SK-N-DZ (cell line): ENCODE data around the gene PTPA.

Experiments
- DNase-seq: peaks from one replicate; pipeline ENCODE4 v3.0.0-alpha.2; 2015; ENCODE audit warnings: low spot score

The PTPA gene

DNA sequence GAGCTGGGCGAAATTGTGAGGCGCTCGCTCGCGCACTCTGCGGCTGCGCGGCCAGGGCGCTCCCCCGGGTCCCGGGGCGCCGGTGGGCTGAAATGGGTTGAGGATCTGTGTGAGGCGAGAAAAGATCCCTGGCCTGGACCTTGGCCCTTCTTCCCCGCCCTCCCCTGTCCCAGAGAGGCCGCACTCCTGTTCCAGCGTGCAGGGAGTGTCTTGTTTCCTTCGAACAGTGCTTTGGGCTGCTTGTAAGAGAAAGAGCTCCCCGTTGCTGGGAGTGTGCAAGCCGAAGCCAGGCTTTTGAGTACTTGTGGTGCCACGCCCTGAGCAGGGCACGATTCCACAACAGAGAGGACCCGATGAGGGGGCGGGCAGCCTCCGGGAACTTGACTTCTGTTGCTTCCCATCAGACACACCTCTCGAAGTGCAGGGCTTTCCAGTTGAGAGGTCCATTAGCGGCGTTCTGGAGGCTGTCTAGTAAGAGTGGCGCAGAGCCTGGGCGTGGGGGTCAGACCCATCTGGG lies 29.8 kb upstream of the PTPA start:
- no peak for DNase-seq

DNA sequence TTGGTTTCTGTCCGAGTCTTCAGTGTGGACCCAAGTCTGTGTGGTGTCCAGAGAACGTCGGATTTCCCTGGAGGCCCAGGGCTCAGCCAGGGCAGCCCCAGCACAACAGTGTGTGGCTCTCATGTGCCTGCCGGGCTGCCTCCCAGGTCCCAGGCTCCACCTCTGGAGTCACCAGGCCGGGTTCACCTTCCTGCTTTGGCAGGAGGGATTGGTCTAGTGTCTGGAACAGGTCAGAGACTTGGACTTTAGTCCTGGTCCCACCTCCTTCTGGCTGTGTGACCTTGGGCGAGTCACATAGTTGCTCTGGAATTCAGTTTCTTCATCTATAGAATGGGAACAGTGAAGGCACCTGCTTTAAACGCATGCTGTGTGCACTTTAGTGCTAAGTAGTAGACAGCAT lies 27.1 kb upstream of the PTPA start:
- DNase-seq: no peak

DNA sequence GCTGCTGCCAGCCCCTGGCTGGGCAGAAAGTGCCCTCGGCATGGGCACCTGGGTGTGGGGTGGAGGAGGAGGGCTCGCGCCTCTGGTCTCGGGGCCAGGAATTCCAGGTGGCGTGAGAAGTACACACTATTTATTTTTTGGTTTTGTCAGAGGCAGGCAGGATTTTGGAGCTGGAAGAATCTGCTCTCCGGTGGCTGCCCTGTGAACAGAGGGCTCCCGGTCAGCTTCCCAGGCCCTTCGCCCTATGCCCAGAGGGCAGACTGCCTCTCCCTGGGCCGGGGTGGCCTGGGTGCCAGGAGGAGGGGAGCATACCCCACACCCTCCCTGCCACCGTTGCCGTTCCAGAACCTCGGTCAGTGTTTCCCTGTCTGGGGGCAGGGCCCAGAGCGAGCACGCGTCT lies 22.0 kb upstream of the PTPA start:
- no peak for DNase-seq

DNA sequence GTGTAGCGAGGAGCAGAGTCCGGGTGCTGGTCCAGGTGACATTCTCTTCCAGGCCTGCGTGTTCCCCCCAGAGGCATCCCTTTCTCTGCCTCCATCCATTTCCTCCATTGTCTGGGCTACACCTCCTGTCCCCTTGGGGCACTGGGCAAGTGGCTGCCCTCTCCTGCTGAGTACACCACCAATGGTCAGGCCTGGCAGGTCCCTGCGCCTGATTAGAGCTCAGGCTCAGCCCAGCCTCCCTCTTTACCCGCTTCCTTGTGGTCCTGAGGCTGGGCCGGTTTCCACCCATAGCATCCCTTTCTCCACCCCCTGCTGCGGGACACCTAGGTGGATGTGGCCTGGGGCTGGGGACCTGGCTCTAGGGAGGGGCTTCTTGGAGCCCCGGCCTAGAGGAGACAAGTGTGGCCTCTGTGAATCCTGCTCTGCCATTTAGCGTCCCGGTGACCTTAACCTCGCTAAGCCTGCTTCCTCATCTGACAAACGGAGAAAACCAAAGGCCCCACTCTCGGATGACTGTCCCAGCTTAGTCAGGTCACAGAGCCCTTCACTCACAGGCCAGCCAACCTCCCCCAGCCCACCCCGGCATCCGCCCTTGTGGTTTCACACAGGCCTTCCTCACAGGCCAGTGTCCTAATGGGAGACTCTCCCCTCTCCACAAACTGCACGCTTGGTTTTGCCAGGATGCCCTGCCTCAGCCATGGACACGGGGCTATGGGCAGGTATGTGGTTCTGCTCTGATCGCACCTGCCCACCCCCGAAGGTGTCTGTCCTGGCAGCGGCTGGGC lies 17.4 kb upstream of the PTPA start:
- no peak for DNase-seq

DNA sequence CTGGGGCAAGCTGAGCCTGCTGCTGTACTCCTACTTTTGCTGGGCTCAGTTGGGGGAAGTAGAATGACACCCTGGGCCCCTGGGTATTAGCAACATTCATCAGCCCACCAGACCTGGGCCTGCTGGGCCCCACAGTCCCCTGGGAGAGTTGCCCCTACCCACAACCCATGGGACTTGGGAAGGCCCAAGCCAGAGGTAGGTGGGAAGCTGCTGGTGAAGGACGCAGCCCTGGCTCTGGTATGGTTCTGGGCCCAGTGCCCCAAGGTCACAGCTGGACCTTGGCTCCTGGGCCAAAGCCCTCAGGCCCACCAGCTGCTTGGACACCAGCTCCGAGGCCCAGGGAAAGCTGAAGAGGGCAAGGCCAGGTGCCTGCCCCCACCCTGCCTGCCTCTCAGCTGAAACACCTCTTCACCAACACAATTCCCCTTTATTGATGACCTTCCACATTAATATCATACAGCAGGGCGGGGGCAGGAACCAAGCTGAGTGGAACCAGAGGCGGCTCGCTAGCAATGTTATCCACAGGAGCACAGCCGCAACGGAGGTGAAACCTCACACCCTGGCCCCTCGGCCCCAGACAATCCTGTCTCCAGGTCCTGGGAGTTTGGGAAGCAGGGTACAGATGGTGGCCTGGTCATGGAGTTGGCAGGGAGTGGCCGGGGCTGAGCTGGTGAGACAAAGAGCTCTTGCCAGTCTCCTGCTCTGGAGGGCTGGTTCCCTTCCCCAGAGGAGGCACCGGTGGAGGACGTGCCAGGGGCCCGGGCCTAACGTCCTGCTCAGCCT lies 16.6 kb upstream of the PTPA start:
- DNase-seq: no peak

DNA sequence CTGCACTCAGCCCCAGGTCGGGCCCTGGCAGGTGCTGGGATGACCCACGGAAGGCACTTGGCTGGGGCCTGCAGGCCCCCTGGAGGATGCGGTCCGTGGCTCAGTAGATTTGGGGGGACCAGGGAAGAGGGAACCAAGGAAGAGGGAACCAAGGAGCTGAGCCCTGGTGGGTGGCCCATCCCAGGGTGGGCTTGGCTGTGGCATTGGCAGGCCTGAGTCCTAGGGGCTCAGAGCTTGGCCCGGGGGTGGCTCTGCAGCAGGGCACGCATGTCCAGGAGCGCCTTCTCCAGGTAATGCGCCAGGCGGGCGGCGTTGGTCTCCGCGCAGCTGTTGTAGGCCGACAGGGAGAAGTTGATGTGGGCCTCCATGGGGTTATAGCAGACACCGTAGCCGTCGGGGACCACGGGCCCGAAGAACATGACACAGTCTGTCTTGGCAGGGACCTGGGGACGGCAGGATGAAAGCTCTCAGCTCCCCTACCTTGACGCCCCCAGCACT lies 16.0 kb upstream of the PTPA start:
- DNase-seq: no peak

DNA sequence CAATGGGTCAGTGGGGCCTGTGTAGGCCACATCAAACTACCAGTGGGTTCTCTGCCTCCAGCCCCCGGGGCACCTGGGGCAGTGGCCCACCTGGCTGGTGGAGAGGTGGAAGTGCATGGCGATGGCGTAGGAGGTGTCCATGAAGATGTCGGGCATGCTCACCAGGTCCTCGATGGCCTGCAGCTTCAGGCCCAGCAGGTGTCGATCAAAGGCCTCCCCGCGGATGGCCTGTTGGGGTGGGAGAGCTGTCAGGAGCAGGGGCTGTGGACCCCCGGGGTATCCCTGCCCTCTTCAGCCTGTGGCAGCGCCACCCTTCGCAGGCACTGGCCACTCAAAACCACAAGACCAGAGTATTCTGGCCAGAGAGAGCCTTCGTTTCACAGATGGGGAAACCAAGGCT lies 15.3 kb upstream of the PTPA start:
- no peak for DNase-seq

DNA sequence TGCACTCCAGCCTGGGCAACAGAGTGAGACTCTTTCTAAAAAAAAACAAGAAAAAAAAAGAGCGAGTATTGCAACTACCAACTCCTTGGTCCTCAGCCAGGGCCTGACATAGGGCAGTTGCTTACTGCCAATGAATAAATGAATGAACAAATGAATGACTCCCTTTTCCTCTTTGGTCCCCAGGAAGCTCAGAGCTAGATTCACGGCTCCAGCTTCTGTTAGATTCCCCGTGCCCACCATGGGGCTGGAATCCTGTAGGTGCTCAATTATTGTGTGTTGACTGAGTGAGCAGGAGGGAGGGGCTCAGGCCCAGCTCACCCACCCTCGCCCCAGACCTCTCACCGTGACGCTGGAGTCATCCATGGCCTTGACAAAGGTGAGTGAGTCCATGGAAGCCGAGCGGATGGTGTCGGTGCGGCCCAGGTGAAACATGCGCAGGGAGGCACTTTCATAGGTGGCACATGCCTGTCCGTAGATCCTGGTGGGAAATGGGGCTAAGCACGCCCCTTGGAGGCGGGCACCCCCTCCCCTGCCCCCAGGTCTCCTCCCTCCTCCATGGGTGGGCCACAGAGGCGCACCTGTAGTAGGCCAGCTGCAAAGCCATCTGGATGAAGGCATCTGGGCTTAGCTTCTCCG lies 13.4 kb upstream of the PTPA start:
- DNase-seq: no peak

DNA sequence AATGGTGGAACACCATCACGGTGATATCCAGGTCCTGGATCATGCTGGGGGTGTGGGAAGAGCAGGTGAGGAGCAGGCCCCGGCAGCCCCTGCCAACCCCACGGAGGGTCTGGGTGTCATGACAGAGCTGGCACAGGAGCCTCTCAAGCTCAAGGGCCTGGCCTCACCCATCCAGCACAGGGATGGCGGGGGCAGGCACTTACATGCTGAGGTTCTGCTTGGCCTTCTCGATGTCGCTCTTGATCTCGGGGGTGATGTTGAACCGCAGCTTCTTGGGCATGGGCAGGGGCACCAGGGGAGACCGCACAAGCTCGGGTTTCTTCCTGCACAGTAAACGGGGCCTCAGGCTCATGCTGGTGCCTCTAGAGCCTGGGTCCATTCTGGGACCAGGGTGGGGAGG lies 12.9 kb upstream of the PTPA start:
- DNase-seq: no peak

DNA sequence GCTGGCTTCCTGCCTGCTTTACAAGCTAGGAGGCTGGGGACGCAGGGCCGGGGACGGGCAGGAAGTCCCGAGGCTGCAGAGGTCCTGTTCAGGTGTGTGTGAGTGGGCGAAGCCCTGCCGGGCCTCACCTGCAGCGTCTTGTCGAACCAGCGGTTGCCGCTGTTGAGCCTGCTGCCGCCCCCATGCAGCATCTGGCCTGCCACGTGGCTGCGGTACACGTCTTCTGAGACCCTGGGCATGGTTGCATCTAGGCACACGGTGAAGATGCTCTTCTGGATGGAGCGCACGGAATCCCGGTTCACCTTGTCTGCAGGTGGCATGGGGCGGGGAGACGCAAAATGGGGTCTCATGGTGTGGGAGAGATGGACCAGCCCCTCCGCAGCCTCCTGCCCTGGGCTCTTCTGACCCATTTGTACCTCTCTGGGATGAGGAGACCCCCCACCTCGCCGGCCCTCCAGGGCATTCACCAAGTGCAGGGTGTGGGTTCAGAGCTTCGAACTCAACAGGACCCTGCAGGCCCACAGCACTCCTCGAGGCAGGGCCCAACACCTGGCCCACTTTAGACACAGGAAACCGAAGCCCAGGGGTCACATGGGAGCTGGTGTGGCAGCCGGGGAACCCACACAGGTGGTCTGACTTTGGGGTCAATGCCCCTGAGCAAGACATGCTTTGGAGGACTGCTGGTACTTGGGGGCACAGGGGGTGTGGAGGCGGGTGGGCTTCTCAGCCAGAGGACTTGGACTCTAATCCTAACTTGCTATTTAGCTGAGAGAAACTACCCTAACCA lies 10.6 kb upstream of the PTPA start:
- no peak for DNase-seq

DNA sequence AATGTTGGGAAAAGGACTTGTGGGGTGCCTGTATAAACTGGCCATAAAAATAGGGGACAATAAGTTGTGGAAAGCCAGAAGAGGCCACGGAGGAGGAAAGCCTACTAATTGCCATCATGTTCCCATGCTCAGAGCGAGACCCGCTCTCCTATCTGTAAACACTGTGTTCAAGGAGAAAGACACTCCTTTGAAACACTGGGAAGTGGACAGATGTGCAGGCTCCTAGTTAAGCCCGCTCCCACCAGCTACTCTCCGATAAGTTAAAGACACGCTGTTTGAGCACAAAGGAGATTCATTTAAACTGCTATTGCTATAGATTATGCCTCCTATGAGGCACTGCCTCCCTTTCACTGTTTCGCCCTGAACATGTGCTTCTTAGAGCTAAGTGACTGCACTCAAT lies 9.9 kb upstream of the PTPA start:
- no peak for DNase-seq

DNA sequence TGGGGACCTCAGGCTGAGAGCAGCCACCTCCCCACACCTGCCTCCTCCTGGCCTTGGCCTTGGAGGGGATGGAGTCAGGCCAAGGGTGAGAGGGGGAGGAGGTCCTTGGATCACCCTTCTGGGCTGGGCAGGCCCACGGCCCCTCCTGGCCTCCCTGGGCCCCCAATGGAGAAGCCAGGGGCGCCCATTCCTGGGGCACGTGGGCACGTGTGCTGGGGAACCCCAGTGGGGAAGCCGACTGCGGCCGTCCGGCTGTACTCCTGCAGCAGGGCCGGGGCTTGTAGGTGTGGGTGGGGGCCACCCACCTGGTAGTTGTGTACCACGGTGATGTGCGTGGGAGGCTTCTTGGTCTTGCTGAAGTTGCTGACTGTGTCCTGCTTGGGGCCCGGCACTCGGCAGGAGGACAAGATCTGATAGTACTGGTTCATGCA lies 9.1 kb upstream of the PTPA start:
- DNase-seq: no peak

DNA sequence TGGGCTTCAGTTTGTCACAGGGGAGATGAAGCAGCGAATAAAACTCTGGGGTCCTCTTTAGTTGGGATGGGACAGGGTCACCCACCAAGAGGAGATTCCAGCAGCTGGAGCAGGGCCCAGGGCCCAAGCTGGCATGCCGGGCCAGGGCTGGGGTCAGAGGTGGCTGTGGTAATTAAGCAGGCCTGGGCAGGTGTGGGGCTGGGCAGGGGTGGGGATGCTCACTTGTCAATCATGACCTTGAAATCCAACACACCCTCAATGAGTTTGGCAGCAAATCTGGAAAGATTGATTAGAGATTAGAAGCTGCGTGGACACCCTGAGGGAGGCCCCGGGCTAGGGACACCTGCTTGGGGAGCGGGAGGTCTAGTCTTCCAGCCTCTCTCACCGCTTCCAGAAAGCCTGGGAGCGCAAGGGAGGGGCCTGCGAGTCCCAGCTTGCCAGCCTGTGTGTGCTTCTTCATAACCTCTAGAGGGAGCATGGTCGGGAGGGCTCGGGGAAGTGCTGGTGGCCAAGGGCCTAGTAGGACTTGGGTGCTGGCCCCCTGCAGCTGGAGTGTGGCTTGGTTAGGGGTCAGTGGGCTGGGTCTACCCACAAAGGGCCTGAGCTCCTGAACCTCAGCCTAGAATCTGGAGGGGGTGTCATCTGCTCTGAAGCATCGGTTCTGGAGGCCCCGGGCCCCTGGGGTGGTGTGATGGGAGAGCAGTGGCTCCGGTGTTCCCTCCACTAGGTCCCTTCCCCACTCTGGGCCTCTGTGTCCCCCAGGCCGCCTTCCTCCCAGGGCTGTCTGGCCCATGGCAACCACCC lies 8.2 kb upstream of the PTPA start:
- peak; percentile 85 for DNase-seq

DNA sequence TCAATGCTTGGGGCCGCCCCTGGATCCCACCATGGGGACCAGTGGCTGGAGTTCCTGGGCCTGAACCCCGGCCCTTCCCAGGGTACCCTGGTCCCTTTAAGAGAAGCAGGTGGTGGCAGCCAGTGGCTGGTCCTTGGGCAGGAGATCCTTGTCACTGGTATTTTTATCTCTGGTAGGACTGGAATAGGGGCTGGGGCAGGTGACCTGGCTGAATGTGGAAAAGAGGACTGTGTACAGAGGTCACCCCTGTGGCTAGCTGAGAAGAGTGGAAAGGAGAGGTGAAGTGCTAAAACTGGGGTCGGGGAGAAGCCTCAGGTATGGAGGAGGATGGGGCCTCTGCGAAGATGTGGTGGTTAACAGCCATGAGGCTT lies 7.6 kb upstream of the PTPA start:
- no peak for DNase-seq

DNA sequence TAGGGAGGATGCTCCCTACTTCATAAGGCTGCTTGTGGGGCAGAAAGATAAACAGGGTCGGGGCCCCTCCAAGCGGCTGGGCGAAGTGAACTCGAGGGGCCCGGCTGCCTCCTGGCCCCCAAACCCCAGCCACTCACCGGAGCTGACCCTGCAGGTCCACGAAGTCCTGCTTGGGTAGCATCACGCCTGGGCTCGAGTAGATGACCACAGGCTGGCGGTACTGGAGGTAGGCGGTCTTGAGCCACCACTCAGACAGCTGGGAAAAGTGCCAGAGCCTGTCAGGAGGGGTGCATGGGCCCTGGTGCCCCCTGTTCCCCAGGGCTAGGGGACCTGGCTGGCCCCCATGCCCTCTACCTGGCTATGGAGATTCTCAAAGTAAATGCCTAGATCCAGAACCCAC lies 7.2 kb upstream of the PTPA start:
- DNase-seq: no peak

DNA sequence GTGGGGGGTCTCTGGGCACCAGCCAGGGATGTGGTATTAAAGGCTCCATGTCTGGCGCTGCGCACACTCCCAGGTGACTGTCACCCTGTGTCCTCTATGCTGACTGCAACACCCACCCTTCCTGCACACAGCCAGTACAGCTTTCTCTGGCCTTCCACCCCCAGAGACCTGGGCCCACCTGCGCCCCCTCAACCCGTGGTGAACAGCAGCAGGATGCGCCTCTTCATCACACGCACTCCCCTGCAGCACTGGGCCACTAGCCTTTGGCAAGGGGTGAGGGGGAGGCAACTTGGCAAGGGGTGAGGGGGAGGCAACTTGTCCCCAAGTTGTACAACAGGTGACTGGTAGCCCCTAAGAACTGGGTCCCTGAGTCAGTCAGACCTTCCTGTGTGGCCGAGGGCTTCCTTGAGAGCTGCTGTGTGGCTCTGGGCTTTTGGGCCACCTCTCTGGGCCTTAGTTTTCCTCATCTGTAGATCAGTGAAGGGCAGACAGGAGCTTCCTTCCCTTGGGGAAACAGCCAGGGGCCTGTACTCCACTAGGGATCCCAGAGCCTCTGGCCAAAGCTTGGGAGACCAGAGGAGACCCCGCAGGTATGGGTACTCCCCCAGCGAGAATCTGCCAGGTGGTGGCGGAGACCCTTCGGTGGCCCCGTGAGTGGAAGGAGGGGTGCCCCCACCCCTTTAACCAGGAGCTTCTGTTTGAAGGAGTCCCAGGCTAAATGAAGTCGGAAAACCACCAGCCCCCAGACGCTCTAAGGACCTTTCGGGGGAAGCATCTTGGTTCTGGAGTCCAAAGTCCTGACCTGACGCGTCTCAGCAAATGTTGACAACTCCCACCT lies 5.1 kb upstream of the PTPA start:
- no peak for DNase-seq

DNA sequence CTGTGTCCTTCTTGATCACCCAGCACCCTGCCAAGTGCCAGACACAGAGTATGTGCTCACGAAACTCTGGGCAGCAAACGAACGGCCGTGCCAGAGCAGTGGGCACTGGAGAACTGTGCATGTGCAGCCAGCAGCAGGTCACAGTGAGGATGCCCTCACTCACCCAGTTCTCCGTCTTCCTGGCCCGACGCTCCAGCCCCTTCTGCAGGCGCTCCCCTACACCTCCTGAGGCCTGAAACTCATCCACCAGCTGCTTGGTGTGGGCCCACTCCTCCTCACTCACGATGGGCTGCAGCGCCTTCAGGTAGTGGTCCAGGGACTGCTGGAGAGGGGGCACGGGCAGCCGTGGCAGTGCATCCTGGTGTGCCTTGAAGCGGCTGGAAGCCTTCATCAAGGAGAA lies 3.6 kb upstream of the PTPA start:
- DNase-seq: no peak

DNA sequence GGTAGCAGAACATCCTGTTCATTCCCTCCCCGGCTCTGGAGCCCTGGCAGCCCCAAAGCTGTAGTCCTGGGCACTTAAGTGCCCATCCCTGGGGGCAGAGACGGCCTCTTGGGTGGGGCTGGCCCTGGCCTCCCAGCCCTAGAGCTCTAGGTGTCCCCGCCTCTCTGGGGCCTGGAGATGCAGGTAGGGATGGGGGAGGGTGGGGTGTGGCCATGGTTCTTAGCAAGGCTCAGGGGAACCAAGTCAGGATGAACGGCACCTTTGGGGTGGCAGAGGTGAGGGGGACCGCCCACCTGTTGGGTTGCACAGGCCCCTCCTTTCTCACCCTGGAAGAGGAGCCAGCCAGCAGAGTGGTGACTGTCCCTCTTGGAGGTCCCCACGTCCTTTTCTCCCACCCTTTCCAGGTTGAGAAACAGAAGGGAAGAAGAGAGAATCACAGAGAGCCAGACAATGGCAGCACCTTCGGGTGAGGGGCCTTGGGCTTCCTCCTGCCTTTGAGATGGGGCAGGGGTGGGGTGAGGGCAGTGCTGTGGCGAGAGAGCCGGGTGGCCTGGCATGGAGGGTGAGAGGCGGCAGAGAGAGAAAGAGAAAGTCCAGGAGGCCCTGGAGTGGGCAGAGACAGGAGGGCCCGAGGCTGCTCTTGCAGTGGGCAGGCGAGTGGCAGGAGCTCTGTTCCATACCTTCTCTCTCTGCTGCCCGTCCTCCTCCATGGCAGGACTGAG lies 3.0 kb upstream of the PTPA start:
- DNase-seq: no peak
